ENCODE results near the gene HES1.
A peak's percentile ranks its signal among the peaks of the same experiment; 100 is the strongest.

Gene HES1

DNA sequence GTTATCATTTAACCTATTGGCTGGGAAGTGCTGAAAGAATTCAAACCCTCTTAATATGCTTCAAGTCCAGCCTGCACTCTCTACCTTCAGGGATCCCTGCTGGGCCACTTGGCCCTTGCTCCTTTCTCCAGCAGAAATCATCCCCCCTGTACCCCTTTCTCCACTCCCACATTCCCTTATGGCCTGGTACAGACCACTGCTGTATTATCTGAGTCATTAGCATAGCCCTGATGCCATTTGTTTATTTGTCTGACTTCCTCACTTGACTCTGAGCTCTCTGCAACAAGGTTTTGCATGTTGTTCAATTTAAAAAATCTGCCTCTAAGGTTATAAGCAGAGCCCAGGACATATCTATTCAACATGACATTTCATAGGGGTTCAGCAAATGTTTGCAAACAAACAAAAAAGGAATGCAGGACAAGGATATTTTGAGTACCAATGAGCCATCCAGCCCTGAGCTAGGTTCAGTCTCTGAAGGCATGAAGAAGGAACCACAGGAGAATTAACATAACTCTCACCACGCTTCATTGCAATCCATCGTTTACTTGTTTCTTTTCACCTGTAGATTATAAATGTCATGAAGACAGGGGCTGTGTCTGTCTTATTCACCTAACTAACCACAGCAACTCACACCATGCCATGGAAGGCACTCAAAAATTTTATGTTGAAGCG is 26.6 kb upstream of the HES1 start:
- DNase-seq (ENCODE audit: low read depth in 1 of 2, low spot score in 1 of 2): peak in 1 of 2 experiments; percentile 68
- TF ChIP-seq JUND (IDR thresholded peaks at IDR 0.05; ENCODE audit: low read depth): no peak

DNA sequence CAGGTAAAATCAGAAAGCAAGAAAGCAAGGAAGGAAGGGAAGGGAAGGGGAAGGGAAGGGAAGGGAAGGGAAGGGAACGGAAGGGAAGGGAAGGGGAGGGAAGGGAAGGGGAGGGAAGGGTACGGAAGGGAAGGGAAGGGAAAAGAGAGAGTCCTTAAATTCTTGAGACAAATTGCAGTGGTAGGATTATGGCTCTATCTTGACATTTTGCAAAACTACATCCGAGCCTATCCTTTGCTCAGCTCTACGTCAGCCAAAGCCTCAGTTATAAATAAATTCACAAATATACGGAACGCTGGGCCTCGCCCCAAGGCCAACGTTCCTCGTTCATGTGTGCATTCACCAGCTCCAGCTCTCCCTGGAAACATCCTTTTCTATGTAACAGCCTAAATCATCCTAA is 25.5 kb upstream of the HES1 start:
- TF ChIP-seq JUND (IDR thresholded peaks at IDR 0.05; ENCODE audit: low read depth): no peak
- in situ Hi-C loops (cut with HindIII; ENCODE audit: low pct_unique_long_range_greater_than_20kb, low sequenced_read_pairs): no loop called here
- DNase-seq (ENCODE audit: low read depth in 1 of 2, low spot score in 1 of 2): no peak

More for the DNA sequence above, 26.6 kb upstream of the HES1 start:
- in situ Hi-C loops (cut with HindIII; ENCODE audit: low pct_unique_long_range_greater_than_20kb, low sequenced_read_pairs): no loop called here

DNA sequence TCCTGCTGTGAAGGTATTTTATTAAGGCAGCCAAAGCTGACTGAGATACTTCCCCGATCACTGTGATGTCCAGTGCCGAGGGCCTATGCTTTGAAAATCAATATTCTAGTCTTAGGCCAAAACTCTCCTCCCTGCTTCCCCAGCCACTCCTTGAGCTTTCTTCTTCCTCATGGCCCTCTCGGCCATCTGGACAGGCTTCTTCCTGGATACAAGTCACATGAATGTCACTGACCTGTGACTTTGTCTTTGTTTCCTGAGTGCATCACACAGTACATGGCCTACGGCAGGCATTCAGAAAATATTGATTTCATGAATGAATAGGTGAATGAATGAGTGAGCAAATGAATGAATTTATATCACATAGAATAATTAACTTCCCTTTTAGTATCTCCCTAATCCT is 24.6 kb upstream of the HES1 start:
- no peak for DNase-seq (ENCODE audit: low read depth in 1 of 2, low spot score in 1 of 2)
- in situ Hi-C loops (cut with HindIII; ENCODE audit: low pct_unique_long_range_greater_than_20kb, low sequenced_read_pairs): no loop called here
- no peak for TF ChIP-seq JUND (IDR thresholded peaks at IDR 0.05; ENCODE audit: low read depth)

DNA sequence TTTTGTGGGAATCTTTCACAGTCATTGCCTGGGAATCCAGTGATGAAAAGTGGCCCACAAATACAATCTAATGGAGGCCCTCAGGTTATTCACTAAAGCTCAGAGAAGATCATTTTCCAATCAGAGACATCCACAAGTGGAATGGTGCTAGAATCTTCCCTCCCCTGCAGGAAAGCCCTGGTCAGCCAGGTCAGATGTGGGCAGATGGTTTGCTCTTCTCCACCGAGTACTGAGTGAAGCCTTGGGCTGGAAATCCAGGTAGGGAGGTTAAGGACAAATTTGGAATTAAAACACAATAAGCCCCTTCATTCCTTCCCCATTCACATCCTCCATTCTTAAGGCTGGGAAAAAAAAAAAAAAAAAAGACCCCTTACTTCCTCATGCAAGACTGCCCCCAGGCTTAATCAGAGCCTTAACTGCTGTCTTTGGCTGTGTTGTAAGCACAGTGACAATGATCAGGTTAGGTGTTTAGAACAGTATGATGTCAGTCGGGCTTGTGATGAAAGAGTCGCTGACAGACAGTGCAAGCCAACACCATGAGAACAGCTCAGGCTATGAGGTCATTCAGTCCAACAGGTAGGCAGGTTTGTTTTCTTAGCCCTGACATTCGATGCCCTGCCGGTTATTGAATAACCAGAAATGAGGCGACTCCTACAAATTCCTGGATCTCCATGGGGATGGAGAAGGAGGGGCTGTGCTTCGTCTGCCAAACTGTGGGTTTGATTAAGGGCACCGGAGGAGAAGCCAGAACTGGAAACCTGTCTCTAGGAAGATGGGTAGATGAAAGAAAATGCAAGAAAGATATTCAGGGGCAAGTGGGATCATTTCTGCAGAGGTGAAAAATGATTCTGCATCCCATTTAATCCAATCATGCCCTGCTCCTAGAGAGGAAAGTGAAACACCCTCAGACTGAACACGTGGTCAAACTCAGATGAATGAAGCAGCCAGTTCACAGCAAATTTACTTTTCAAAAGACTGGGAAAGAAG is 23.5 kb upstream of the HES1 start:
- in situ Hi-C loops (cut with HindIII; ENCODE audit: low pct_unique_long_range_greater_than_20kb, low sequenced_read_pairs): no loop called here
- no peak for TF ChIP-seq JUND (IDR thresholded peaks at IDR 0.05; ENCODE audit: low read depth)
- peak; percentile 73 to 90 for DNase-seq (ENCODE audit: low read depth in 1 of 2, low spot score in 1 of 2)

DNA sequence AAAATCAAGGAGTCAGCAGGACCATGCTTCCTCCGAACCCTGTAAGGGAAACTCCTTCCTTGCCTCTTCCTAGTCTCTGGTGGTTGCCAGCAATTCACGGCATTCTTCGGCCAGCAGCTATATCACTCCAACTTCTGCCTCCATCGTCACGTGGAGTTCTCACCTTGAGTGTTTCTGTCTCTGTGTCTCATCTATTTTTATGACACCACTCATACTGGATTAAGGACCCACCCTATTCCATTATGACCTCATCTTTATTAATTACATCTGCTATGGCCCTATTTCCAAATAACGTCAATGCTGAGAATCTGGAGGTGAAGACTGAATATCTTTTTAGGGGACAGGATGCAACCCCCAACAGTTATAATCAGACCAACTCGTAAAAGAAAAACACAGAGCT is 21.8 kb upstream of the HES1 start:
- in situ Hi-C loops (cut with HindIII; ENCODE audit: low pct_unique_long_range_greater_than_20kb, low sequenced_read_pairs): no loop called here
- DNase-seq (ENCODE audit: low read depth in 1 of 2, low spot score in 1 of 2): no peak
- no peak for TF ChIP-seq JUND (IDR thresholded peaks at IDR 0.05; ENCODE audit: low read depth)

DNA sequence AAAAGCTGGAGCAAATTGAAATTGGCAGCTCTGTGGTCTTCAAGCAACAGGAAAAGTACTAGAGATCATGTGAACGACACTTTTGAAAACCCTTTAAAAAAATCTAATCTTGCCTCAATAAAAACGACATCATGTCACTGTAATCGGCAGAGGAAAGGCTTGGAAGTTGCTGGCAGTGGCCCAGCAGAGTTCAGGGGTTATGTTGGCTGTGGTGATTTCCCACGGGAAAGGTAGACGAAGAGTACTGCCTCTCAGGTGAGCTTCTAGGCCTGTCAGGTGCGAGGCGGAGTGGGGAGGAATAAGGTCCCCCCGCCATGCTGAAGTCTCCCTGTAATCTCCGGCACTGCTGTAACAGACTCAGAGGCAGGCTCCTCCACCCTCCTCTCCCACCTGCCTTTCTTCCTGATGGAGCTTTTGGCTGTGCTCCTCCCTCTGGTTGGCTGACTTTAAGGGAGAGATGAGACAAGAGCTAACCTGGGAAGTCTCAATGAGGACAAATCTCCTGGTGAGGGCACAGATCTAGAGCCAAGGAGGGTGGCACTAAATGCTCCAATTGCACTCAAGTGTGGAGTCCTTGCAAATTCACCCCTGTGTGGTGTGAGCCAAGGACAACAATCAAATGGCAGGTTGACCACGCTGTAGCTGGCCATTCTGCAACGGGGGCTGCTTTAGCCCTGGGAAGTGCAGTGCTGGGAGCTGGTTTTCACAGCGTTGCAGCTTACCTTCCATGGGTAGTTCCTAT is 18.7 kb upstream of the HES1 start:
- in situ Hi-C loops (cut with HindIII; ENCODE audit: low pct_unique_long_range_greater_than_20kb, low sequenced_read_pairs): no loop called here

DNA sequence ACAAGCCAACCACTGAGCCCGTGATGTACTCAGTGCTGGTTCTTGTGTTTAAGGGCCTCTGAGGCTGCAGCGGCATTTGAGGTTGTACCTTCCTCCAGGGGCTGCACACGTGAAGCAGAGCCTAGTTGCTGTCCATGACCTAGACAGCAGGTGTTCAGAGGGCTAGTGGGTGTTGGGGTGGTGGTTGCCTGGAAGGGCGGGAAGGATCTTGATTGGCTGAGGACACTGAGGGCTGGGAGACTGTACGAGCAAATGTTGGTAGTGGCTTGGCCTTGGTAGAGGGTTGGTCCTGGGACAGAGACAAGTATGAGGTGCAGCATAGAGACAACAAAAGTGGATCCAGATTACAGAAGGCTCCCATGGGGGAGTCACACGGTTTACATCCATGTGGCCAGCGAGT is 17.0 kb upstream of the HES1 start:
- in situ Hi-C loops (cut with HindIII; ENCODE audit: low pct_unique_long_range_greater_than_20kb, low sequenced_read_pairs): no loop called here
- no peak for TF ChIP-seq JUND (IDR thresholded peaks at IDR 0.05; ENCODE audit: low read depth)
- DNase-seq (ENCODE audit: low read depth in 1 of 2, low spot score in 1 of 2): no peak

More for the DNA sequence above, 18.7 kb upstream of the HES1 start:
- TF ChIP-seq JUND (IDR thresholded peaks at IDR 0.05; ENCODE audit: low read depth): no peak
- DNase-seq (ENCODE audit: low read depth in 1 of 2, low spot score in 1 of 2): peak in 1 of 2 experiments; percentile 61

DNA sequence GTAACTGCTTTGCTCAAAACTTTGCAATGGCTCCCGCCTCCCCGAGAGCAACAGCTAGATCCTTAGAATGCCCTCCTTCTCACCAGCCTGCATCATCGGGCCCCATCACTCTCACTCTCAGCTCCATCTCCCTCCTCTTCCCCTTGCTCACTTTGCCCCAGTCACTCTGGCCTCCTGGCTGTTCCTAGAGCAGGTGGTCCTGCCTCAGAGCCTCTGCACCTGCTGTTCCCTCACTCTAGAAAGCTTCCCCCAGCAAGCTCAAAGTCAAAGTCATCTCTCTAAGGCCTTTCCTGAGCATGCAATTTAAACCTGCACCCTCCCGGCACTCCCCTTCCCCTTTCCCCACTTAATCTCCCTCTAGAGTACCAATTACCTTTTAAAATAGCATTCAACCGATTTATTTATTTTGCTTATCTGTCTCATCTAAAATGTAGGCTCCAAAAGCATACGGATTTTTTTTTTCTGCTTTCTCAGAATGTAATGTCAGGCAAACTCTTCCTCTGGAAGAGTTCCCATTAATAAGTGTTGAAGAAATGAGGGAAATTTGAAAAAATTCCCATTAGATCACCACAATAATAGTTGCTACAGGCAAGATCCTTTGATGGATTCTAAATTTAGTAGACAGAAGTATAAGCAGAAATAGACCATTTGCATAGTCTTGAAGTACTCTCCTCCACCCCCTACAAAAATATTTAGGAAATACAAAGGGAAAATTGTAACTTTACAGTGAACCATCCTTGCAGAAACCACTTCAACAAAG is 15.9 kb upstream of the HES1 start:
- no peak for TF ChIP-seq JUND (IDR thresholded peaks at IDR 0.05; ENCODE audit: low read depth)
- no peak for DNase-seq (ENCODE audit: low read depth in 1 of 2, low spot score in 1 of 2)
- in situ Hi-C loops (cut with HindIII; ENCODE audit: low pct_unique_long_range_greater_than_20kb, low sequenced_read_pairs): no loop called here

DNA sequence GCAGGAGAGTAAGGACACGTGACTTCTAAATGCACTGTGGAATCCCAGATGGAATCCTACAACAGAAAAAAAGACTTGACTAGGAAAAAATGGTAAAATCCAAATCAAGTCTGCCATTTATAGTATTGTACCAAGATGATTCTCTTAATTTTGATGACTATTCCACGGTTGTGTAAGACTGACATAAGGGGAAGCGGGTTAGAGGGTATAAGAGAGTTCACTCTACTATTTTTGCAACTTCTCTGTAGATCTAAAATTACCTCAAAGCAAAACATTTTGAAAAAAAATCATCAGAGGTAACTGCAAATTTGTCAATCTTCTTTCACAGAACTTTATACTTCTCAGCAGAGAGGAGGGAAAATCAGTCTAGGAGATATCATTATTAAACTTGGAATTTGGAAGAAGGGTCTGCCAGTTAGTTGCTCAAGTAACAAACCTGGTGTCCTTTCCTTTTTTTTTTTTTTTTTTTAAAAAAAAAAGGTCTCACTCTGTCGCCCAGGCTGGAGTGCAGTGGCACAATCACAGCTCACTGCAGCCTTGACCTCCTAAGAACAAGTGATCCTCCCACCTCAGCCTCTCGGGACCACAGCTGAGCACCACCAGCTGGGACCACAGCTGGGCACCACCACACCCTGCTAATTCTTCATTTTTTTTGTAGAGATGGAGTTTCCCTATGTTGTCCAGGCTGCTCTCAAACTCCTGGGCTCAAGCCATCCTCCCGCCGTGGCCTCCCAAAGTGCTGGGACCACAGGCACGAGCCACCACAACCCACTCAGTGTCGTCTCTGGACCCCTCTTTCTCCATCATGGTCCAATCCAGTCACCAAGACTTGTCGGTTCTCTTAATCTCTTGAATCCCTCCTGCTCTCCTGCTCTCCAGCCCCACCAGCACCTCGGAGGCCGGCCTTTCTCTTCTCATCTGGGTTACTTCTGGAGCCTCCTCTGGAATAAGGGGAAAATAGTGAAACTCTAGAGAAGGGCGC is 14.9 kb upstream of the HES1 start:
- in situ Hi-C loops (cut with HindIII; ENCODE audit: low pct_unique_long_range_greater_than_20kb, low sequenced_read_pairs): no loop called here
- TF ChIP-seq JUND (IDR thresholded peaks at IDR 0.05; ENCODE audit: low read depth): no peak
- no peak for DNase-seq (ENCODE audit: low read depth in 1 of 2, low spot score in 1 of 2)

DNA sequence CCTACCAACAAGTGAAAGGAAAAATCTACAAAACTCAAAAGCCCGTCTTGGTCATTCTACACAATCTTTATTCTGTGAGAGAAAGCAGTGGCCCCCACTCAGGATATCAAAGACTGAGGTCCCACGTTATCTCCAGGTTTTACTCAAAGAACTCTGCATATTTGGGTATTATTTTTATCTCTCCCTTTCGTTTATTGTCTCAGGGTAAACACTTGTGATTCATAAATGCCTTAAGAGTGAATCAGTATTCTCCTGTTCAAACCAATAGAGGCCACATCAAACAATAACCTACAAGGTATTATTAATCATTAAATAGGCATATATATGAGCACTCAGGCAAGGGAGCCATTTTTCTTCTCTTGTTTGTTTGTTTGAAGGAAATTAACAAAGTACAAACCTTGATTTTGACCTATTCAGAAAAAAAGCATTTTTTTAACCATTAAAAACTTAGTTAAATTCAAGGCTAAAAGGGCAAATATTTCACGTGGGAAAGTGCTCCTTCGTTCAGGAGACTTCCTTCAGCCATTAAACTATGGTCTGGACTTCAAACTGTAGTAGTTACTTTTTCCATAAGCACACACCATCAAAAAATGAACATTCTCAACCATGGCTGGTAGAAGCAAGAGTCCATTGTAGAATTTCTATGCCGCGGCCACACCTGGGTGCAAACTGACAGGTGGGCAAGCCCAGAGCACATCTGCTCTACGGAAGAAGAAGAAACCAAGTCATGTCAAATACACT is 13.9 kb upstream of the HES1 start:
- in situ Hi-C loops (cut with HindIII; ENCODE audit: low pct_unique_long_range_greater_than_20kb, low sequenced_read_pairs): no loop called here
- DNase-seq (ENCODE audit: low read depth in 1 of 2, low spot score in 1 of 2): peak in 1 of 2 experiments; percentile 36
- no peak for TF ChIP-seq JUND (IDR thresholded peaks at IDR 0.05; ENCODE audit: low read depth)

Measured in T47D (cell line).